LNCaP clone FGC (cell line): Measurements from ENCODE around the gene PLD5.

ENCODE experiments used
- DNase-seq: peaks from one replicate; pipeline ENCODE4 v3.0.0-alpha.2; 2011; ENCODE audit warnings: low read depth
- H3K4me3 ChIP-seq: 2 replicates; pipeline ENCODE4 v1.5.1; 2011; ENCODE audit warnings: mild to moderate bottlenecking, low read depth, low read length, control low read depth
- TF ChIP-seq, protein P1 (sequence below): IDR thresholded peaks from 2 replicates; pipeline ENCODE4 v1.5.1; 2012; ENCODE audit warnings: mild to moderate bottlenecking; ENCODE audit not compliant: control insufficient read depth, insufficient read depth; ENCODE audit errors: extremely low read depth

PLD5 gene

DNA sequence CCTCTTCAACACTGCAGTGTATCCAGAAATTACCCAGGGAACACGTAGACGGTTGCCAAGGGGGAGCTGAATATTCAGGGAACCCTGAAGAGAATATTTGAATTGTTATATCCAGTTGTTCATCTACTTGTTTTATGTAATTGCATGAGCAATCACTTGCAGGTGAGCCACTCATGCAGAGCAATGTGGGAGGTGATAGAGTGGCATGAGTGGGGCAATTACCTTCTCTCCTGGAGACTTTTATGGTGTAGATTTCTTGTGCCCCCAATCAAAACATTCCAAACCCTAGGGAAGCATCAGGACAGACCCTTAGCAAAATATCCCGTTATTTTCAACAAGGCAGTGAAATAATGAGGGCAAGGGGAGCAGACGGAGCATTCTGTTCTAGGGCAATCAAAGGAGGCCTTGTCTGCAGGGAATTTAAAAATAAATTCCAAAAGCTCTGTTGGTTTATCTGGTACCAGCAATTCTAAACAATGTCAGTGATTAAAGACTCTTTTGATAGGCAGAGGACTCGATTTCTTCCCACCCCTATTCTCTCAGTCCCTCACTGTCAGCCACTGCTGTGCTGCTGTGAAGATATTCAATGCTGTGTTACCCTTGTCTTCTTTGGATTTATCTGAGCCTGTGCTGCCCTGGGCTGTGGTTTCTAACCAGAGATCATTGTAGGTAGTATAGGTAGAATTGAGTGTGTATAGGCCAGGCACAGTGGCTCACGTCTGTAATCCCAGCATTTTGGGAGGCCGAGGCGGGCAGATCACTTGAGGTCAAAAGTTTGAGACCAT lies 345.4 kb downstream of the PLD5 start:
- TF ChIP-seq, protein P1, sequence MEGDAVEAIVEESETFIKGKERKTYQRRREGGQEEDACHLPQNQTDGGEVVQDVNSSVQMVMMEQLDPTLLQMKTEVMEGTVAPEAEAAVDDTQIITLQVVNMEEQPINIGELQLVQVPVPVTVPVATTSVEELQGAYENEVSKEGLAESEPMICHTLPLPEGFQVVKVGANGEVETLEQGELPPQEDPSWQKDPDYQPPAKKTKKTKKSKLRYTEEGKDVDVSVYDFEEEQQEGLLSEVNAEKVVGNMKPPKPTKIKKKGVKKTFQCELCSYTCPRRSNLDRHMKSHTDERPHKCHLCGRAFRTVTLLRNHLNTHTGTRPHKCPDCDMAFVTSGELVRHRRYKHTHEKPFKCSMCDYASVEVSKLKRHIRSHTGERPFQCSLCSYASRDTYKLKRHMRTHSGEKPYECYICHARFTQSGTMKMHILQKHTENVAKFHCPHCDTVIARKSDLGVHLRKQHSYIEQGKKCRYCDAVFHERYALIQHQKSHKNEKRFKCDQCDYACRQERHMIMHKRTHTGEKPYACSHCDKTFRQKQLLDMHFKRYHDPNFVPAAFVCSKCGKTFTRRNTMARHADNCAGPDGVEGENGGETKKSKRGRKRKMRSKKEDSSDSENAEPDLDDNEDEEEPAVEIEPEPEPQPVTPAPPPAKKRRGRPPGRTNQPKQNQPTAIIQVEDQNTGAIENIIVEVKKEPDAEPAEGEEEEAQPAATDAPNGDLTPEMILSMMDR: no peak
- DNase-seq: no peak
- no peak overlapping the region for H3K4me3 ChIP-seq

DNA sequence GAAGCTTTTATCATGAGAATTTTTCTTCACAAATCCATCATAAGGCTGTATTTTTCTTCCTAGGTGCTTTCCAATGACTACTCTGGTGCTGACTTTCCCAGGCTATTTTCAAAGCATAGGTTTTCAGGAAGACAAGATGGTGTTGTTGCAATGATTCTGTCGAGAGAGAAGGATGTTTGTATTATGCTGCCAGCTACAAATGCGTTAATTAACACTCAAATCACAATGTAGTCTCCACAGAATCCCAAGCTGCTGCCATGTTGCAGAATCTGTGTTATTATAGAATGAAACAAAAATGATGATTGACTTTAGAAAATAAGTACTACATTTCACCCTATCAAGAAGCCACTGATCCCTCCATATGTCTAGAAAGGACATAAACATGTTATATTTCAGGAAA lies 346.1 kb downstream of the PLD5 start:
- TF ChIP-seq, protein P1: no peak
- H3K4me3 ChIP-seq: no peak overlapping the region
- DNase-seq: no peak

DNA sequence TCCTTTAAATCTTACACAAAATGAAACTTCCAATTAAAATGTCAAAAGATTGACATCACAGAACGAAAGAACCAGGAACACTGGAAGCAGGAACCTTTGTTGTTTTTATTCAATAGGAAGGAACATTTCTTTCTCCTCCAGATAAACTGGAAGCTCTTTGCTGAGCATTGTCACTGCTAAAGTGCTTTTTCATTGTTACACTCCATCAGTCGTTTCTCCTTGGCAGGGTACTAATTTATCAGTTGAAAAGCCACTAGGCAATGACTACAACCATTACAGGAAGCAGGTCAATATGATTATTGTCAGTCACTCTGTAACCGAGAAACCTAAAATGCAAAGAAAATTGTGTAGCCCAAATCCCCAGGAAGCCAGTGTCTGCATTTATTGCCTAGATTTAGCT lies 362.4 kb downstream of the PLD5 start:
- no peak overlapping the region for H3K4me3 ChIP-seq
- no peak for DNase-seq
- TF ChIP-seq, protein P1: no peak

DNA sequence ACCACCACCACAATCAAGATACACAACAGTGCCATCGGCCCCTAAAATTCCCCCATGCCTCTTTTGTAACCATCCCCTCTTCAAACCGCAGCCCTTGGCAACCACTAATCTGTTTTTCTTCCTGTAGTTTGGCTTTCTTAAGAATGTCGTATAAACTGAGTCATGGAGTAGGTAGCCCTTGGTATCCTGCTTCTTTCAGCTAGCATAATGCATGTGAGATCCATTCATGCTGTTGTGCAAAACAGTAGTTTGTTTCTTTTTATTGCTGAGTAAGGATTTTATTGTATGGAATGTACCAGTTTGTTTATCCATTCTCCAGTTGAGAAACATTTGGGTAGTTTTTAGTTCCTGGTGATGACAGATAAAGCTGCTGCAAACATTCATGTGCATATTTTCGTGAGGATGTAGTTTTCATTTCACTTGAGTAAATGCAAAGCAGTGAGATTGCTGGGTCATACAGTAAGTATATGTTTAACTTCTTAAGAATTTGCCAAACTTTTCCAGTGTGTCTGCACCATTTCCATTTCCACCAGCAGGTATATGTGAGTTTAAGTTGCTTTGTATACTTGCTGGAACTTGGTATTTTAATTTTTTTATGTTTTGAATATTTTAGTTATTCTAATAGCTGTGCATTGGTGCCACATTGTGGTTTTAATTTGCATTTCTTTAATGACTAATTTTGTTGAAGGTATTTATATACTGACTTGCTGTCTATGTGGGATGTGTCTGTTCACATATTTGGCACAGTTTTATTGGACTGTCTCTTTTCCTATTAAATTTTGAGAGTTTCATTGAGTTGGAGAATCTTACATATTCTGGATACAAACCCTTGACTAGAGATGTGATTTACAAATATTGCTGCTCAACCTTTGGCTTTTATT lies 377.2 kb downstream of the PLD5 start:
- TF ChIP-seq, protein P1: no peak
- DNase-seq: peak; percentile 88
- no peak overlapping the region for H3K4me3 ChIP-seq

DNA sequence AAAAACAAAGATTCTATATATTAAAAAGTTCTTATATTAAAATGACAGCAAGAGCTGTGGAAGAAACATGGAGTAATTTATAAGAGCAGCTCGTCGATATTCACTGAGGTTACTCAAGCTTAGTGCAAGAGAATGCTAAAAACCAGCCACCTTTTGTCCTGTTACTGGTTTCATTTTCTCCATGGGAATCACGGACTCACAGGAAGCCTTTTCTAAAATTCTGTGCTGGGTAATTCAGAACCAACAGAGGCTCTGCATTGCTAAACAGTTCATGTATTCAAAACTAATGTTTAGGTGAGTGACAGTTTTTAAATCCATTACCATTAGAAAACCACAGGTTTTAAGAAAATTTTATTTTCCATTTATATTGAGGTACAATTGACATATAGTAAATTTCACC lies 377.8 kb downstream of the PLD5 start:
- TF ChIP-seq, protein P1: no peak
- H3K4me3 ChIP-seq: no peak overlapping the region
- no peak for DNase-seq

DNA sequence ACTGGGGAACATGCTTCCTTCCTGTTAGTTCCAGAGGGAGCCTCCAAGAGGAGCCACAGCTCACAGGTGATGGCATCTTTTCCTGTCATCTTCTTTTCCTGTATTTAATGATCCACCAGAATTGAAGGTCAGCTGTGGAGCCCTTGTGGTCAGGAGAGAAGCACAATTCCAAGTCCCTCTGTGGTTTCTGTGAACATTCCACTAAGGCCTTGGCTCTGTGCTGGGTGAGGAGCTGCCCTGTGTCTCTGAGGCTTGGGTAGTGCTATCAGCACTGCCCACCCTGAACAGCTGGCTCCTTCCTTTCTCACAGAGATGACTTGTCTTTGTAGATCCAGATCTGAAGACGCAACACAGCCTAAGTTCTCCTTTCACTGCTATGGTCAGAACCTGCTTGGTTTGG lies 383.7 kb downstream of the PLD5 start:
- H3K4me3 ChIP-seq: no peak overlapping the region
- DNase-seq: no peak
- TF ChIP-seq, protein P1: no peak
